Right forelimb (tissue), 1 donor: ENCODE measurements around the gene CYP17A1.
"Not testable (repeated sequence)": the region's sequence is repeated elsewhere in the genome, so short reads cannot be mapped to it uniquely, and the experiment has no call there.

Experiments
- DNase-seq: peaks from one replicate; pipeline ENCODE4 v3.0.0-alpha.2; 2018

Gene CYP17A1, protein sequence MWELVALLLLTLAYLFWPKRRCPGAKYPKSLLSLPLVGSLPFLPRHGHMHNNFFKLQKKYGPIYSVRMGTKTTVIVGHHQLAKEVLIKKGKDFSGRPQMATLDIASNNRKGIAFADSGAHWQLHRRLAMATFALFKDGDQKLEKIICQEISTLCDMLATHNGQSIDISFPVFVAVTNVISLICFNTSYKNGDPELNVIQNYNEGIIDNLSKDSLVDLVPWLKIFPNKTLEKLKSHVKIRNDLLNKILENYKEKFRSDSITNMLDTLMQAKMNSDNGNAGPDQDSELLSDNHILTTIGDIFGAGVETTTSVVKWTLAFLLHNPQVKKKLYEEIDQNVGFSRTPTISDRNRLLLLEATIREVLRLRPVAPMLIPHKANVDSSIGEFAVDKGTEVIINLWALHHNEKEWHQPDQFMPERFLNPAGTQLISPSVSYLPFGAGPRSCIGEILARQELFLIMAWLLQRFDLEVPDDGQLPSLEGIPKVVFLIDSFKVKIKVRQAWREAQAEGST

DNA sequence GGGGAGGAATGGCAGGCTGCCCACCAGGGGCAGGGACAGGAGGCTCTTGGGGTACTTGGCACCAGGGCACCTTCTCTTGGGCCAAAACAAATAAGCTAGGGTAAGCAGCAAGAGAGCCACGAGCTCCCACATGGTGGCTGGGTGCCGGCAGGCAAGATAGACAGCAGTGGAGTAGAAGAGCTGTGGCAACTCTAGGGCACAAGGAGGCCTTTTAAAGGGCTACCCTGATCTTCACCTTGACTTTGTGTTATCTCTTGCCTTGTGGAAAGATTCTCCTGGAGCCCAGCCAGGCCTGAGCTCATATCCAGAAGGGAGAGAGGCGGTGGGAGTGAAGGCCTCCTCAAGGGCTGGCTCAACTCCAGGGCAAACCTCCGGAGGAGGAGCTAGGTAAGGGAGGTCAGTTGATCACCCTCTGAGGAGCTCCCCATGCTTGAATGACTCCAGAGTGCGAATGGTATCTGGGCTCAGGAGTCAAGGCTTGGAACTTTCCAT lies at the start of gene CYP17A1:
Gene CYP17A1, minus strand, starts transcription at position 184 of the 492 bp plus-strand sequence. Its CDS starts 52 bp downstream, at position 132.
- no peak for DNase-seq

DNA sequence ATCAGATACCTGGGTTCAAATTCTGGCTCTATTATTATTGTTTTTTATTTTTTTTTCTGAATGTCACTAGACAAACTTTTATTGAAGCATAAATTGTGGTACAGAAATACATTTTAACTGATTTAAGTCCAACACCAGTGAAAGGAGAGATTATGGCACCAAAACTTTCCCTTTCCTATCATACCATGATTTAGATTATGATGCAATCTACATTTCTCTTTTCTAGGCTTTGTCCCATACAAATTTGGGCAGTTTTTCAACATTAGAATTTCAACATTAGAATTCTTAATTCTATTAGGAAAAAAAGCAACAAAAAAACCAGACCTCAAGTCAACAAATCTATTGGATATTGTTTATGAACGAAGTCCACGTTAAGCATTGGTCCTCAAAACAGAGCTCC lies 43.0 kb upstream of the CYP17A1 start:
- no peak for DNase-seq

DNA sequence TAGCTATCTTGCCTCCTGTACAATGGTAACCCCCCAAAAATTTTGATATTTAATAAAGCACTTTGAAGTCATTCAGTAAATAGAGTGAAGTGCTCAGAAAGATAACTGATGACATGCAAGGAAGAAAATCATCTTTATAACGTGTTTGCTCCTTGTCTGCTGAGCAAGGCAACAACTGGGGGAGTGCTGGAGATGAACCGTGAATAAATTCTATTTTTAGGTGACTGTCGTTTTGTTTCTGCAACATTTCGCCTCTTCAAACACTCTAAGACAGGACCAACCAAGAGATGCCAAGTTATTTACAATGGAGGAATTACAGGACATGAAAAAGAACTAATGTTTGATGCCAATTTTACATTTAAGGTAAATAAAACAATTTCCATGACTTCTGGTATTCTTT lies 41.4 kb upstream of the CYP17A1 start:
- DNase-seq: no peak

DNA sequence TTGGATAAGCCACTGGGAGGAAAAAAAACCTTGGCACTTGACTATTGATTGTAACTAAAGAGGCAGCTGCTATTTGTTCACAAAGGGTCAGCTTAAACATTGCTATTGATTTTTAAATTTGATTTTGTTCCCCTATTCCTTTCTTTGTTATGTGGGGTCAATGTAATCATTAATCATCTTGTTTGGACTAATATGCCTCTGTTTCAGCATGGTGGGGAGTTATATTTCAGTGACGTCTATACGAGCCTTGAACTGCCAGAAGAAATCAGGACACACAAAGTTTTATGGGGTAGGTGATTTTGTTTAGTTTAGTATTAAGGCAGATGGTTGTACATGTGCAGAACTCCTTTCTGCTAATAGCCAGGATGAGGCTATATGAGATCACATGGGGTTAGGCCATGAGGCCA lies 39.5 kb upstream of the CYP17A1 start:
- DNase-seq: no peak

DNA sequence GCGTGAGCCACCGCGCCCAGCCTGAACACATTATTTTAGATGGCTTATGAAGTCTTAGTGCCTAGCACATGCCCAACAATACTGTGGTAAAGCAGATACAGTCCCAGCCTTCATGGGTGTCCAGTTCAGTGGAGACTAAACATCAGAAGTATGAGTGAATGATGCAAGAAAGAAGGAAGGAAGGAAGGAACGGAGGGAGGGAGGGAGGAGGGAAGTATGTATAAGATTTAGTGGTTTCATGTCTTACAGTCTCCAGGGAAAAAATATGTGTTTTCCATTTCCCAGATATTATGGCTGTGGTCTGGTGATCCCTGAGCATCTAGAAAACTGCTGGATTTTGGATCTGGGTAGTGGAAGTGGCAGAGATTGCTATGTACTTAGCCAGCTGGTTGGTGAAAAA lies 35.0 kb upstream of the CYP17A1 start:
- no peak for DNase-seq

DNA sequence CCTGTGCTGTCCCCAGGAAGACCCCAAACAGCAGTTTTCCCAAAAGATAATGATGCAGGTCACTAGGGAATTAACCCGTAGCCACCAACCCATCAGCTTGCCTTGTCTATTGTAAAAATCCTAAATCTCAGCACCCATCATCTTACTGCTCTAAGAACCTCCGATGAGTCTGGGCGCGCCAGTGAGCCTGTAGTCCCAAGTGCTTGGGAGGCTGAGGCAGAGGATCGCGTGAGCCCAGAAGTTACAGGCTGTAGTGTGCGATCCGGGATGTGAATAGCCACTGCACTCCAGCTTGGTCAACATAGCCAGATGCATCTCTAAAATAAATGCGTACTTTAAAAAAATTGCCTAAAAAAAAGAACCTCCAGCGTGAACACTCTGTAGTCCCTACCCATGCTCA lies 33.0 kb upstream of the CYP17A1 start:
- no peak for DNase-seq

DNA sequence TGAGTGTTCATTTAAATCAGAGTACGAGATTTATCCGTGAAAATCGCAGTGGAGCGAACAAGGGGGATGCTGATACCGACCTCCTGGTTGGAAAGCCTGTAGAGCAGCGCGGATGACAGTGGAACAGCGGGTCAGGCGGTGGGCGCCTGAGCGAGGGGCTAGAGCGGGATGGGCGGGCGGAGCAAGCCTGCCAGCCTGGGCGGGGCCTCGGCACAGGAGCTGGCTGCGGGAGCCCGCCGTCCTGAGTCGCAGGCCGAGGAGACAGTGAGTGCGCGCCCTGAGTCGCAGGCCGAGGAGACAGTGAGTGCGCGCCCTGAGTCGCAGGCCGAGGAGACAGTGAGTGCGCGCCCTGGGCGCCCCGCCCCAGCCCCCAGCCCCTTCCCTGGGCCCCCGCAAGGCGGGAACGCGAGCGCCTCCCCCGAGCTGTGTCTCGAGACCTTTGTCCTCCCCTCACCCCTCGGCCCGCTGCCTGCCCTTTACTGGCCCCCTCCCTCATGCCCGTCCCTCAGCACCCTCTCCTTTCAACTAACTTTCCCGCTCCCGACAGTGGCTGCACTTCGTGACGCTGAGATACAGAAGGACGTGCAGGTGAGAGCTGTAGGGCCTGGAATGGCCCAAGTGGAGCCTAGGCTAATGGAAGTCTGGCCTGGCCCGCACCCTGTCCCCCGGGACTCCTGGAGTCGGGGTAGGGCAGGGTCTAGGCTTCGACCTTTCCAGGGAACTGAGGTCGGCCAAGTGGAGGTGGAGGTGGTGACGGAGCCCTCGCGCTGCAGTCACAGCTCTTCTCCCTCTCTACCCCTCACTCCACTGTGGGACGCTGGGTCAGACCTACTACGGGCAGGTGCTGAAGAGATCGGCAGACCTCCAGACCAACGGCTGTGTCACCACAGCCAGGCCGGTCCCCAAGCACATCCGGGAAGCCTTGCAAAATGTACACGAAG lies 32.3 kb upstream of the CYP17A1 start, which contains the start of gene AS3MT:
Gene AS3MT, plus strand, starts transcription at position 213 of the 941 bp plus-strand sequence. Its CDS starts 123 bp downstream, at position 336.
- DNase-seq: peak; percentile 72

DNA sequence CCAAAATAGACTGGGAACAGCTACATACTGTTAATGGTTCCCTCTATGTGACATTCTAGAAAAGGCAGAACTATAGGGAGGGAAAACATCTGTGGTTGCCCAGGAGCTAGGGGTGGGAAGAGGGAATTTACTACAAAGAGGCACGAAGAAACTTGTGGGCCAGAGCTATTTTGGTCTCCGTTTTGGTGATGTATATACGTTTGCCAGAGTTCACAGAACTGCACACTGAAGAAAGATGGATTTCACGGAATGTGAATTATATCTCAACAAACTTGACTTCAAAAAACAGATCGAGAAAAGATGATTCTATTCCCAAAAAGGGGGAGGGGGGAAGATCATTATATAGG lies 31.7 kb upstream of the CYP17A1 start:
- DNase-seq: no peak

DNA sequence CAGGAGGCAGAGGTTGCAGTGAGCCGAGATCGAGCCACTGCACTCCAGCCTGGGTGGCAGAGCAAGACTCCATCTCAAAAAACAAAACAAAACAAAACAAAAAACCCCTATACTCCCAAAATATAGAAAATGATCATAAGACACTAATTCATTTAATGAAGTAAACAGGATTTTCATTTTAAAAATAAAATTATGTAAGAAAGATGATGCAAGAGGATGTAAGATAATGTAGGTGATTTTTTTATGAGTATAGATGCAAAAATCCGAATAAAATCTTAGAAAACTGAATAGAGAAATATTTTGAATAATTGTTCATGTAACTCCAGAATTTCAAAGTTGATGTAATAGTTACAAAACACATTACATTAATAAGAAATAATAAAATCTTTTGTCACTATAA lies 28.4 kb upstream of the CYP17A1 start:
- no peak for DNase-seq

DNA sequence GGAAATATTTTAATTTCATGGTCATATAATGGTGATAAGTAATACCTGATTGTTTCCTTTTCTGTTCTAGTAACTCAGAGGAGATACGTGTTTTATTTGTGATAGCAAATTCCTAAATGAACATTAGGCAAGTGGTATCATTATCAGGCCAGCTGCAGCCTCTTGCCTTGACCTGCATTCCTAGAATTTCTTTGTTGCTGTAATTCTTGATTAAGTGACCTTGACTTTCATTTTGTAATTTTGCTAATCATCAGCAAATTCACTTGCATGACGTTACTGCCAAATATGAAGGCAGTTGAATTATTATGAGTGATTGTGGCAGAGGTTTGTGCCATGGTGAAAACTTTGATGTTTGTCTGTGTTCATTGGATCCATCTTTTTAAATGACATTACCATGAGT lies 26.4 kb upstream of the CYP17A1 start:
- no peak for DNase-seq

DNA sequence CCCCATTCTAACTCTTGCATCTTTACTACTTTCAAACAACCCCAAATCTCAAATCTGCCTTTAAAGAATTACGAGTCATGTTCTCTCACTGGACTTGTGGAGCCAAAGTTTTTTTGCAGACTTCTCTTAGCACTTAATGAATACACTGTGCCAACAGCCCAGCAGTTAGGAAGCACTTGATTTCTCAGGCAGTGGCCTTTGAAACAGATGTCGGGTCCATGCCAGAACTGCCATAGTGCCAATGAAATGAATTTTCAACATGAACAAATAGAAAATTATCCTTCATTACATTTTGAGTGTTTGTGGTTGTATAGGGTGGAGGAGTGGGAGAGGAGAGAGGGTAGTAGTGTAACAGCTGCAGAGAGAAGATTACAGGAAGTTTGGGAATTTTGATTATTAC lies 22.7 kb upstream of the CYP17A1 start:
- no peak for DNase-seq

DNA sequence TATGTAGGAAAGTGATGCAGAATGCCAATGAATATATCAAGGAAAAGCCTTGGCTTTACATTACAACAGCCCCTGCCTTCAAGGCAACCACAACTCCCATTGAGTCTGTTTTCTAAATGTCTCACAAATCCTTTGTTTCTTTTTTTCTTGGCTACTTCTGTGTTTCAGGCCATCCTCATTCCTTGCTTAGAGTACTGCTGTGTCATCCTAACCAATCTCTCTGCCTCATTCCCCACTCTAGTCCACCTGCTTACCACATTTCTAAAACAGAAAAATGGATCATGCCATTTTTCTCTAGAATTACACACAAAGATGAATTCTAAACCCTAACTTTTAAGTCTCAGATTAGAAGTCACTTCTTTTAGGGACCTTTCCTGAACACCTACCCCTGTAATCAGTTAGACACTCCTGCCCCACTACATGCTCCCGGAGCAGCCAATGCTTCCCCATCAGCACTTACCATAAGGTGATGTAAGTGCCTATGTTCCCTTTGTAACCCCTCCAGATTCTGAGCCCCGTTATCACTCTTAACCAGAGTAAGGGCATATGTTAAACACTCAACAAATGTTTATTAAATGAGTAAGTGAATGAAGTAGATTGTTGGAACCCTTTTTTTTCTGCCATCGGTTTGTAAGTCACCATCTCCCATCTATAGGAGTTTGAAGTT lies 19.7 kb upstream of the CYP17A1 start:
- no peak for DNase-seq

DNA sequence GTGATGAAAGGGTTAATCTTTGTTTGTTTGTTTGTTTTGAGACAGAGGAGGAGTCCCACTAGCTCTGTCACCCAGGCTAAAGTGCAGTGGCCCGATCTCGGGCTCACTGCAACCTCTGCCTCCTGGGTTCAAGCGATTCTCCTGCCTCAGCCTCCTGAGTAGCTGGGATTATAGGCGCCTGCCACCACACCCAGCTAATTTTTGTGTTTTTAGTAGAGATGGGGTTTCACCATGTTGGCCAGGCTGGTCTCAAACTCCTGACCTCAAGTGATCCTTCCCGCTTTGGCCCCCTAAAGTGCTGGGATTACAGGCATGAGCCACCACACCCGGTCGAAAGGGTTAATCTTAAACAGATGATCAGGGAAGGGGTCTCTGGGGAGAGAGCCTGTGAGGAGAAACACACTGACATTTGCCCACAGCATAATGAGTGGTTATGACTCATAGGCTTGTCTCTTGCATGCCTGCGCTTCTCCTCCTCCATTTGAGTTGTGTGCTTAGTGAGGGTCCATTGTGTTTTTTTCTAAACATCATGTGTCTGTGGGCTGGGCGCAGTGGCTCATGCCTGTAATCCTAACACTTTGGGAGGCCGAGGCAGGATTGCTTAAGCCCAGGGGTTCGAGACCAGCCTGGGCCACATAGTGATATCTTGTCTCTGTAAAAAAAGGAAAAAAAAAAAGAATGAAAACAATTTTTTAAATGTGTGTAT lies 18.7 kb upstream of the CYP17A1 start:
- not testable (repeated sequence) for DNase-seq

DNA sequence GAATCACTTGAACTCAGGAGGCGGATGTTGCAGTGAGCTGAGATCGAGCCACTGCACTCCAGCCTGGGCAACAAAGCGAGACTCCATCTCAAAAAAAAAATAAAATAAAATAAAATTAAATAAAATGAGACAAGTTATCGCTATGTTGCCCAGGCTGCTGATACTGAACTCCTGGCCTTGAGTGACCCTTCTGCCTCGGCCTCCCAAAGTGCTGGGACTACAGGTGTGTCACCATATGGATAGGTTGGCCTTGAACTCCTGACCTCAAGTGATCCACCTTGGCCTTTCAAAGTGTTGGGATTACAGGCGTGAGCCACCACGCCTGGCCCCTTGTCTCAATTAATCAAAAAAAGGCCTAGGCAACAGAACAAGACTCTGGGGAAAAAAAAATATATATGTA lies 16.0 kb upstream of the CYP17A1 start:
- not testable (repeated sequence) for DNase-seq

DNA sequence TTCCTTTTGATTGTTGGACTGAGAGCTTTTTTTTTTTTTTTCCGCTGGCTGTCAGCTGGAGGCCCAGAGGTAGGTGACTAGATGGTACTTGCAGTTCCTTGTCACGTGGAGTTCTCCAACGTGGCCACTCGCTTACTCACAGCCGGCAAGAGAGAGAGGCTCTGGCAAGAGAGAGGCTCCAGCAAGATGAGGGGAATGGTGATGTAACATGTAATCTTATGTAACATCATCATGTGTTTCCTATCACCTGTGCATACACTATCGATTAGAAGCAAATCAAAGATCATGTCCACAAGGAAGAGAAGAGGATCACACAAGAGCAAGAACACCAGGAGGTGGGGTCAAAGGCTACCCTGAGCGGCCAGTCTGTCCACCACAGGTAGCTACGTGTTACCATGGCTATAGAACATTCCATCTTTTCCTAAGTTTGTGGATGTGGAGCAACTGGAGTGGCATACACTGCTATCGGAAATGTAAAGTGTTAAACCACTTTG lies 12.9 kb upstream of the CYP17A1 start:
- no peak for DNase-seq

DNA sequence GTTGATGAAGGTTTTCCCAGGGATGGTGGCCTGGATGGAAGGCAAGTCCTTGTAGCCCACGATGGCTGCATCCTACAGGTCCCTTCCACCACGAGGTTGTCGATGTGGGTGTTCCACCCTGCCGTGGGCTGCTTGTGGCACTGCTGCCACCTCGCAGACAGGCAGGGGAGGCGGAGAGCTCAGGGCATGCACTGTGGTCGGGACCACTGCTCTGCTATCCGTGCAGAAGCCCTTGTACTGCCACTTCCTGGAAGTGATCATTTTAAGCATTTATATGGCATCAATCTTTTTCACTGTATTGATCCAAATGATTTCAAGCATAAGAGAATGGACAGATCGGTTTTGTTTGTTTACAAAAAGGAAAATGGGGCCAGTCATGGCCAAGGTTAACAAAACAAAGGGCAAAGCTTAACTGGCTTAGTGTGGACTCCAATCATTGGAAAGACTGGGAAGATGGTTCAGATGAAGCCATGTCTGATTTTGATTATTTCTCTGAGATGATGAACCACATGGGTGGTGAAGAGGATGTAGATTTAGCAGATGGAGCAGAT lies 8.2 kb upstream of the CYP17A1 start:
- no peak for DNase-seq

DNA sequence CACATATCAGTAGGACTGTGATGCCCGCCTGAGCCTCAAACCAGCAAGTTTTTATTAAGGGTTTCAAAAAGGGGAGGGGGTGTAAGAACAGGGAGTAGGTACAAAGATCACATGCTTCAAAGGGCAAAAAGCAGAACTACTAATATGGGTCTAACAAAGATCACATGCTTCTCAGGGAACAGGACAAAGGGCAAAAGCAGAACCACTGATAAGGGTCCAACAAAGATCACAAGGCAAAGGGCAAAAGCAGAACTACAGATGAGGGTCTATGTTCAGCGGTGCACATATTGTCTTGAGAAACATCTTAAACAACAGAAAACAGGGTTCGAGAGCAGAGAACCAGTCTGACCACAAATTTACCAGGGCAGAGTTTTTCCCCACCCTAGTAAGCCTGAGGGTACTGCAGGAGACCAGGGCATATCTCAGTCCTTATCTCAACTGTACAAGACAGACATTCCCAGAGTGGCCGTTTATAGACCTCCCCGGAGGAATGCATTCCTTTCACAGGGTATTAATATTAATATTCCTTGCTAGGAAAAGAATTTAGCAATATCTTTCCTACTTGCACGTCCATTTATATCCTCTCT lies 7.1 kb upstream of the CYP17A1 start:
- not testable (repeated sequence) for DNase-seq

DNA sequence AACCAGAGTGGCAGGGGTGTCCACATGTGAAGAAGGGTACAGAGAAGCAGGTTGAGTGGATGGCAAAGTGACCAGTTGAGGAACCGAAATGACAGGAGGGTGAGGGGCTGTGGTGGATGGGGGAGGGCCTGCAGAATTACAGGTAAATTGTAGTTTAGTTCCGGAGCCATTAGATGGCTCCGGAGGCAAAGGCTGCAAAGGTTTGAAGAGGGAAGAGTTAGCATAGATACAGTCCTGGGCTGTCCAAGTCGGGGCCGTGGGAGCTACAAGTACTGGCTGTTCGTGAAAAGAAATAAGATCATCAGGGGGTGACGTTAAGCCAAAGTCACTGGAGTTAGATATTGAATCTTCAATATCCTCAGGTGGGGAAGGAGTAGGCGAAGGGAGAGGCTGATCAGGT lies 5.9 kb upstream of the CYP17A1 start:
- not testable (repeated sequence) for DNase-seq

DNA sequence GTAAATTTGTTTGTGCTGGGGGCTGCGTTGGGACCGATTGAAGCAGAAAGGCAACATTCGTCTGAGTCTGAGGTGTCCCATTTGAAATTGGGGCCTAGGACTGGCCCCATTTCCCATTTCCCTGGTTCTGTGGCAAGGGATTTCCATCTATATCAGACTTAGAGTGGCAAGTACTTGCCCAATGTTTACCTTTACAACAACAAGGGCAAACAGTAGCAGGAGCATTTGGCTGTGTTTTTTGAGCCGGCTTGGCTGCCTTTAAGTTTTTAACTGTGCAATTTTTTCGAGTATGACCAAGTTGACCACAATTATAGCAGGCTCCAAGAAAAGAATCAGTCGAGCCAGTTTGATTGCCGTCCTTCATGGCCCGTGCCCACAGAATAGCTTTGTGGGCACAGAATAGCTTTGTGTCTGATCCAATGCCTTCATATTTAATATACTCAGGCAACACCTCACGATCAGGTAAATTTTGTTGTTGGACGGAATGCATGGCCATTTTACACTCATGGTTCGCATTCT lies 4.7 kb upstream of the CYP17A1 start:
- no peak for DNase-seq

DNA sequence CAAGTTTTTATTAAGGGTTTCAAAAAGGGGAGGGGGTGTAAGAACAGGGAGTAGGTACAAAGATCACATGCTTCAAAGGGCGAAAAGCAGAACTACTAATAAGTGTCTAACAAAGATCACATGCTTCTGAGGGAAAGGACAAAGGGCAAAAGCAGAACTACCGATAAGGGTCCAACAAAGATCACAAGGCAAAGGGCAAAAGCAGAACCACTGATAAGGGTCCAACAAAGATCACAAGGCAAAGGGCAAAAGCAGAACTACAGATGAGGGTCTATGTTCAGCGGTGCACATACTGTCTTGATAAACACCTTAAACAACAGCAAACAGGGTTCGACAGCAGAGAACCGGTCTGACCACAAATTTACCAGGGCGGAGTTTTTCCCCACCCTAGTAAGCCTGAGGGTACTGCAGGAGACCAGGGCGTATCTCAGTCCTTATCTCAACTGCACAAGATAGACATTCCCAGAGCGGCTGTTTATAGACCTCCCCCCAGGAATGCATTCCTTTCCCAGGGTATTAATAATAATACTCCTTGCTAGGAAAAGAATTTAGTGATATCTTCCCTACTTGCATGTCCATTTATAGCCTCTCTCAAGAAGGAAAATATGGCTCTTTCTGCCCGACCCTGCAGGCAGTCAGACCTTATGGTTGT lies 1.2 kb upstream of the CYP17A1 start:
- DNase-seq: not testable (repeated sequence)
